ENCODE results near the gene ZNF169. TPM values are rescaled to one million over a fixed set of nuclear protein-coding genes. Genes with fewer than 3 reads are reported as not detected.

ZNF169 gene
- total RNA-seq, result 1.1 and 1.6 TPM in 2 replicates

DNA sequence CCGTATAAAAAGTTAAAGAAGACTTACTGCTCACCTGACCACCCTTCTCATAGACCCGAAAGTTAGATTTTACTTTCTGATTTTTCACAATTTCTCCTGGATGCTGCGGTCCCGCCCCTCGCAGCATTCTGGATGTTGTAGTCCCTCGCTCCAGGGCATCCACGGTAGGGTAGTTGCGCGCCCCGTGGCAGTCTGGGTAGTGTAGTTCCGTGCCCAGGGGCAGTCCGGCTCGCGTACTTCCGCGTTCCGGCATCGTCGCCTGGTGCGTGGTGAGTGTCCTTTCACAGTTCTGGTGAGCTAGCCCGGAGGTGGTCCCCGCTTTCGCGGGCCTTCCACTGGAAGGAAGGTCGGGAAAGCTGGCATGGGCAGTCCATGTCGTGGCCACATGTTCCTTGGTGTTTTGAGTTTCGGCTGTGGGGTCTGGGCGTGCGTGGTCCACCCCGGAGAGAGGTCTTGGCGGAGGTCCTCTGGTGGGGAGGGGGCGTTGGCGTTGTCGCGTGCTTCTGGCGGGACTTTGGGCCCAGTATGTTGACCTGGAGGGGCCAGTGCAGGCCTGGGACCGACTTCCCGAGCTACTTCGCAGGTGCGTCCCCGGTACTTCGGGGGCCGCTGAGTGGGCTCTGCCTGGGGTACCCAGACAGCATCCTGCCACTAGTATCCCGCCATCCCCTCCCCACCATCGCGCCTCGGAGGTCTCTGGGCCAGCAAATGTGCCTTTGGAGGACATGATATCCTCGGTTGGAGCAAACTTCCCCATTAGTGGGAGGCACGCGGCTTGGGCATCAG lies at the start of gene ZNF169:
Gene ZNF169 (plus strand): TSS at position 222 of the 786 bp plus-strand sequence. CDS start 19,515 bp downstream, outside the sequence.

DNA sequence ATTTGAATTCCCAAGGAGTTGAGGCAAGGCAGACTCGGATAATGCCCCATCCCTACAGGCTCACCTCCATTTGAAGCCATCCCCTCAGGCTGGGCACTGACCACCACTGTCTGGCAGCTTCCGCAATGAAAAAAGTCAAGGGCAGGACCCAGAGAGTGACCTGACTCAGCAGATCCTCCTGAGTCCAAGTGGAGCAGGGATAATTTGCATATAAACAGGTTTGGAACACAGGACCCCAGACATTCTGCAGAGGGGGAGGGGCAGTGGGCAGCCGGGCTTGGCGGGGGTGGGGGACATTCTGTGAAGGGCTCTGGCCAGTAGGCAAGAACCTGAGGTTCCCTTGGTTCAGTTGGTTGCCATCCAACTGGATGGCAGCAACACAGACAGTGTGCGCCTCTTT lies 69.4 kb downstream of the ZNF169 start, which contains the start of gene NUTM2F:
Gene NUTM2F (minus strand): TSS at position 101 of the 400 bp plus-strand sequence. CDS start 21 bp downstream, at position 80.

Other genes starting within 250 kb of the ZNF169 start
- gene PTPDC1, start 174.8 kb upstream of the ZNF169 start, total RNA-seq, result 2.8 and 4.2 TPM in 2 replicates
- gene NUTM2F, start 69.3 kb downstream of the ZNF169 start, total RNA-seq, result not detected in 2 replicates